Activated T-cell treated with anti-CD3 and anti-CD28 coated beads, Interleukin-2, amount 50 U/mL, for 24 hours (primary cell): Measurements from ENCODE around the gene IL3RA.

ENCODE experiments used
- DNase-seq: peaks from one replicate; pipeline ENCODE4 v3.0.0-alpha.2; 2020
- H3K27ac Mint-ChIP-seq: 2 replicates; pipeline ENCODE4 v1.8.0; 2020; ENCODE audit warnings: mild to moderate bottlenecking, mixed read lengths
- H3K27me3 Mint-ChIP-seq: 2 replicates; pipeline ENCODE4 v1.8.0; 2020; ENCODE audit warnings: mixed read lengths
- H3K36me3 Mint-ChIP-seq: 2 replicates; pipeline ENCODE4 v1.8.0; 2020; ENCODE audit warnings: low read depth, mixed read lengths
- H3K4me1 Mint-ChIP-seq: 2 replicates; pipeline ENCODE4 v1.8.0; 2020; ENCODE audit warnings: low read depth, mixed read lengths
- H3K4me3 Mint-ChIP-seq: 2 replicates; pipeline ENCODE4 v1.8.0; 2020; ENCODE audit warnings: mild to moderate bottlenecking, moderate library complexity, mixed read lengths
- H3K9me3 Mint-ChIP-seq: 2 replicates; pipeline ENCODE4 v1.8.0; 2020; ENCODE audit warnings: mixed read lengths

Gene IL3RA

DNA sequence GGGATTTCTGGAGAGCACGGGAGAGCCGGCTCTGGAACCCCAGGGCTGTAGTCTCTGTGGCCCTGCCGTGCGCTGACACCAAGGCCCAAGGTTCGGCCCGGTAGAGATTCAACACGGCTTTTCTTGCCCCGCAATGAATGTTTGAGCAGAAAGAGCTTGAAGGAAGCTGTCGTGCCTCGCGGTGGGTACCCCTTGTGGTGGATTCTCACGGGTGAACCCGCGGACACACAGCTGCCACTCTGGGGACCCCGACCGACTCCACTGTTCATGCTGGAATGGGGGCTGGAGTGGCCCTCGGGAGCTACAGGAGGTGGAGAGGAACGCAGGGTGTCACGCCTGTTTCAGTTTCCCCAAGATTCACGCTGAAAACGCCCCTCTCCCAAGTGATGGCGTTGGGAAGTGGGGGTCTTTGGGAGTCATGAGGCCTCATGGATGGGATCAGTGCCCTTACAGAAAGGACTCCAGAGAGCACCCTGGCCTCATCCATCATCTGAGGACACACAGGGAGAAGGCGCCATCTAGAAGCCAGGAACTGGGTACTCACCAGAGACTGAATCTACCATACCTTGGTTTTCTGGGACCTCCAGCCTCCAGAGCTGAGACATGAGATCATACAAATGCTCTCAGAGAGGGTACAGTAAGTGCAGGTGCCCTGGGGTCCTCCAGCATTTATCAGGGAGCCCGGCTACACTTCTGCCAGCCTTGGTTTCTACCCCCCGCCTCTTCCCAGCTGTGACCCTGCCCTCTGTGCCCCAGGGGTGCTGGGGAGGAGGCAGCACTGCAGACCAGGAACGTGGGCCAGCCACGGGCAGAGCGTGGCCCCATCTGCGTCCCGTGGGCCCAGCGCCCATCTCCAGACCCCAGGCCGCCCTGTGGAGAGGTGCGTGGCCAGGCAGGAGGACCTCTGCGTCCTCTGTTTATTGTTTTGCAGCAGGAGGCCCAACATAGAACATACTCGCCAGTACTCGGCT lies 49.0 kb downstream of the IL3RA start:
- H3K36me3 Mint-ChIP-seq: peaks cover 80% of the 10 kb centered on the region
- DNase-seq: peak; percentile 39
- no peaks in the 10 kb centered on the region for H3K9me3 Mint-ChIP-seq
- H3K27me3 Mint-ChIP-seq: no peaks in the 10 kb centered on the region
- peaks cover 31% of the 10 kb centered on the region for H3K4me1 Mint-ChIP-seq
- peak overlapping the region; percentile 61 for H3K27ac Mint-ChIP-seq
- H3K4me3 Mint-ChIP-seq: no peak overlapping the region

DNA sequence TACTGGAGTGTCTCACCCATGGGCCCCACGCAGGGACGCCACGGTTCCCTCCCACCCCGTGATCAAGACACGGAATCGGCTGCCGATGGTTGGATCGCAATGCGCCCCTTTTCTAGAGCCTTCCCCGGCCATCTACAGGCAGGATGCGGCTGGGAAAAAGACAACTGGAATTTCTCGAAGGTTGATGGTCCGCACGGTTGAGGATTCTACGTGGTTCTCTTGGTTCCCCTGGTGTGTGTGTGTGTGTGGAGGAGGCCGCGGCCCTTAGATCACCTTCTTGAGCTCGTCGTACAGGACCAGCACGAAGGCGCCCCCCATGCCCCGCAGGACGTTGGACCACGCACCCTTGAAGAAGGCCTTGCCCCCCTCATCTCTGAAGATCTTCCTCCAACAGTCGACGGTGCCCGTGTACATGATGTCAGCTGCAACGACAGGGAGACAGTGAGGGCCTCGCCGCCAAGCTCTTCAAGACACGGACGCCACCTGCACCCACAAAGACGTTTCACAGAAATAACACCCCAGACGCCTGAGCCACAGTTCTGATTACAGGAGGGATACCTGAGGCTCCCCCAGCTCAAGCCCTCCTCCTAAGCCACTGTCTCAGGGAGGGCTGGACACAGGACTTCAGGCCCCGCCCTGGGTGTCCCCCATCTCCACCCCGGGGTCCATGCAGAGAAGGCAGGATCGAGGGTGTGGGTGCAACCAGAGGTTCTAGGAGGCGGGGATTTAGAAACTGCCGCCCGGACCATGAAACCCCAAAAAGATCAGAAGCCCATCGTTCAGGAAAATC lies 49.9 kb downstream of the IL3RA start:
- H3K4me1 Mint-ChIP-seq: peaks cover 40% of the 10 kb centered on the region
- no peak for DNase-seq
- H3K27ac Mint-ChIP-seq: peak overlapping the region; percentile 51
- H3K27me3 Mint-ChIP-seq: no peaks in the 10 kb centered on the region
- H3K4me3 Mint-ChIP-seq: no peak overlapping the region
- peaks cover 90% of the 10 kb centered on the region for H3K36me3 Mint-ChIP-seq
- H3K9me3 Mint-ChIP-seq: no peaks in the 10 kb centered on the region

DNA sequence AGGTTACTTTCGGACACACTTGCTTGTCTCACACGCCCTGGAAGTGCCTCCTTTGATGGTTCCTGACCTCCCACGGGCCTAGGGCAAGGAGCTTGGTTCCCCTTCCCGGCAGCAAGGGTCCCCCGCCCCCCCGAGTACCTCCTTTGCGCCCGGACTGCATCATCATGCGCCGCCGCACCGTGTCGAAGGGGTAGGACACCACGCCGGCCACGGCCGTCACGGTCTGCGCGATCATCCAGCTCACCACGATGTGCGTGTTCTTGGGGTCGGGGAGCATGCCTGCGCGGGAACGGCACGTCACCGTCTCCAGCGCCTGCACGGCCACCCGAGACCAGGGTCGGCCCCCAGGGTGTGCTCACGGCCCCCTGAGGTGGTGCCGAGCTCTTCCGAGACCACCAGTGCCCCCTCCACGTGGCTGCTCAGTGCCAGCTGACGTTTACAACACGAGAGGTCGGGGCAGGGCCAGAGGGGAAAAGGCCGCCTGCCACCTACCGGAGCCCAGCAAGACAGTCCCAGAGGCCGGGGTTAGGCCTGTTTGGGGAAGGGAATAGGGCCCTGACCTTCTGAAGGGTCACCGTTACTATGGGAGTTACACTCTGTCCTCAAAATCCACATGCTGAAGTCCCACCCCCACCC lies 50.7 kb downstream of the IL3RA start:
- DNase-seq: no peak
- H3K27me3 Mint-ChIP-seq: no peaks in the 10 kb centered on the region
- H3K36me3 Mint-ChIP-seq: peaks cover 92% of the 10 kb centered on the region
- H3K27ac Mint-ChIP-seq: peak overlapping the region; percentile 99
- peak overlapping the region; percentile 95 for H3K4me3 Mint-ChIP-seq
- peaks cover 40% of the 10 kb centered on the region for H3K4me1 Mint-ChIP-seq
- no peaks in the 10 kb centered on the region for H3K9me3 Mint-ChIP-seq

GRCh38 chrX:1388651-1389050 lies 52.1 kb downstream of the IL3RA start:
- Mint-ChIP-seq H3K4me1 (peaks cover 41% of the 10 kb centered on the region), H3K9me3 (no peaks in the 10 kb centered on the region), H3K4me3 (peak overlapping the region; percentile 95), H3K27ac (peak overlapping the region; percentile 99), H3K27me3 (no peaks in the 10 kb centered on the region), H3K36me3 (peaks cover 84% of the 10 kb centered on the region)
- DNase-seq: peak; percentile 23

GRCh38 chrX:1389181-1389992 lies 52.8 kb downstream of the IL3RA start:
- Mint-ChIP-seq H3K27ac (peak overlapping the region; percentile 99), H3K4me3 (peak overlapping the region; percentile 95), H3K9me3 (no peaks in the 10 kb centered on the region), H3K27me3 (no peaks in the 10 kb centered on the region), H3K4me1 (peaks cover 45% of the 10 kb centered on the region), H3K36me3 (peaks cover 80% of the 10 kb centered on the region)
- peak; percentile 29 for DNase-seq

GRCh38 chrX:1389993-1390285 lies 53.4 kb downstream of the IL3RA start:
- H3K9me3 Mint-ChIP-seq: no peaks in the 10 kb centered on the region
- H3K27me3 Mint-ChIP-seq: no peaks in the 10 kb centered on the region
- no peak for DNase-seq
- peak overlapping the region; percentile 95 for H3K4me3 Mint-ChIP-seq
- H3K27ac Mint-ChIP-seq: peak overlapping the region; percentile 99
- H3K4me1 Mint-ChIP-seq: peaks cover 51% of the 10 kb centered on the region
- H3K36me3 Mint-ChIP-seq: peaks cover 81% of the 10 kb centered on the region

DNA sequence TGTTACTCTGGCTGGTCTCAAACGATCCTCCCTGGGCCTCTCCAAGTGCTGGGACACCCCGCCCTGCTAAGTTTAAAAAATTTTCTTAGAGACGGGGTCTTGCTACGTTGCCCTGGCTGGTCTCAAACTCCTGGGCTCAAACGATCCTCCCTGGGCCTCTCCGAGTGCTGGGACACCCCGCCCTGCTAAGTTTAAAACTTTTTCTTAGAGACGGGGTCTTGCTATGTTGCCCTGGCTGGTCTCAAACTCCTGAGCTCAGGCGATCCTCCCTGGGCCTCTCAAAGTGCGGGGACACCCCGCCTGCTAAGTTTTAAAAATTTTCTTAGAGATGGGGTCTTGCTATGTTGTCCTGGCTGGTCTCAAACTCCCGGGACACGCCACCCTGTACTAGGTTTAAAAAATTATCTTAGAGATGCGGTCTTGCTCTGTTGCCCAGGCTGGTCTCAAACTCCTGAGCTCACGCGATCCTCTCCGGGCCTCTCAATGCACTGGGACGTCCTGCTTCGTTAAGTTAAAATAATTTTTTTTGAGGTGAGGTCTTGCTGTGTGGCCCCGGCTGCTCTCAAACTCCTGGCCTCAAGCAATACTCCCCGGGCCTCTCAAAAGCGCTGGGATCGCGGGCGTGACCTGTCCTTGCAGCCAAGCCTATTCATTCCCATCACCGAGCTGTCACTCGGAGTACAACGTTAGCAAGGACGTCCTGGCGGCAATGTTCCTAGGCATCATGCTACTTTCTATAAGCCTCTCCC lies 54.2 kb downstream of the IL3RA start:
- peak overlapping the region; percentile 95 for H3K4me3 Mint-ChIP-seq
- peaks cover 81% of the 10 kb centered on the region for H3K36me3 Mint-ChIP-seq
- no peak for DNase-seq
- no peaks in the 10 kb centered on the region for H3K9me3 Mint-ChIP-seq
- peaks cover 59% of the 10 kb centered on the region for H3K4me1 Mint-ChIP-seq
- H3K27ac Mint-ChIP-seq: peak overlapping the region; percentile 99
- no peaks in the 10 kb centered on the region for H3K27me3 Mint-ChIP-seq

DNA sequence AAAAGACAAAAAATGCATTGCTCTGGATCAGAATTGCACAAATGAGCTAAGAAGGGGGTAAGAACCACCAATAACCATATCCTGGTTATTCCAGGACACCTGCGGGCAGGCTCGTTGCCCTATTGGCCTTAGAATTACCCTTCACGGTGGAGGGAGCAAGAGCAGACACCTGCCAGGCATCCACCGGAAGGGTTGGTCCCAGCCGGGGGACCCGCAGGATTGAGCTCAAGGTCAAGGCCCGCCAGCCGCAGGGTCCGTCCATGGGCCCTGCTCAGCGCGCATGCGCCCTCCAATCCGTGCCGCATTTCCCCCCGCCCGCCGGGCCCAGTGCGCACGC lies 54.8 kb downstream of the IL3RA start:
- no peak for DNase-seq
- Mint-ChIP-seq H3K27me3 (no peaks in the 10 kb centered on the region), H3K36me3 (peaks cover 81% of the 10 kb centered on the region), H3K4me3 (peak overlapping the region; percentile 95), H3K9me3 (no peaks in the 10 kb centered on the region), H3K4me1 (peaks cover 64% of the 10 kb centered on the region), H3K27ac (peak overlapping the region; percentile 99)

DNA sequence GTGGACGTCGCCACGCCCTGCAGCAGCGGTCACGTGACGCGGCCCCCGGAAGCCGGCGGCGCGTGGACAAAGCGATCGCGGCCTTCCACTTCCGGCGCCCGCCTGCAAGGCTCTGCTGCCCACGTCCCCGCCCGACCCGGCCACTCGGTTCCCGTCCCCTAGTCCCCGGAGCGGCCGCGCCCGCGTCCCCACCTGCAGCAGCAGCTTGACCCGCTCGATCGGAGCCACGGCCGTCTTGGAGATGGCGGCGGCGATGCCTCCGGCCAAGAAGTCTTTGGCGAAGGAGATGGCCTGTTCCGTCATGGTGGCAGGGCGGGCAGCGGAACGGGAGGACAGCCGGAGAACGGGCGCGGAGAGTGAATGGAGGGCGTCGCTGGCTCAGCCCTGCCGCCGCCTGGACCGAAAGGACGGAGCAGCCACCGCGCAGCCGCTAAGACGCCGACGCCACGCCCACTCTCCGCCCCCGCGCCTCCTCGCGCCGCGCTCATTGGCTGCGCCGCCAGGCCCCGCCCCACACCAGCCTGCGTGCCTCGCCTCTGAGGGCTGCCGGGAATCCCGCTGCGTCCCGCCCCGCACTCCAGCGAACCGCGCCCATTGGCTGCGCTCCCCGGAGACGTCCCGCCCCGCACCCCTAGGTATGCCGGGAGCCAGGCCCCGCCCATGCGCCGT lies 55.3 kb downstream of the IL3RA start, which contains the start of gene SLC25A6:
SLC25A6 (minus strand) TSS at position 407 of the 669 bp plus-strand sequence; CDS start at position 303, 104 bp downstream.
- H3K27me3 Mint-ChIP-seq: no peaks in the 10 kb centered on the region
- H3K9me3 Mint-ChIP-seq: no peaks in the 10 kb centered on the region
- peak; percentile 100 for DNase-seq
- H3K36me3 Mint-ChIP-seq: peaks cover 81% of the 10 kb centered on the region
- peaks cover 63% of the 10 kb centered on the region for H3K4me1 Mint-ChIP-seq
- H3K27ac Mint-ChIP-seq: peak within 1 kb of the TSS; percentile 99
- peak within 1 kb of the TSS; percentile 95 for H3K4me3 Mint-ChIP-seq

DNA sequence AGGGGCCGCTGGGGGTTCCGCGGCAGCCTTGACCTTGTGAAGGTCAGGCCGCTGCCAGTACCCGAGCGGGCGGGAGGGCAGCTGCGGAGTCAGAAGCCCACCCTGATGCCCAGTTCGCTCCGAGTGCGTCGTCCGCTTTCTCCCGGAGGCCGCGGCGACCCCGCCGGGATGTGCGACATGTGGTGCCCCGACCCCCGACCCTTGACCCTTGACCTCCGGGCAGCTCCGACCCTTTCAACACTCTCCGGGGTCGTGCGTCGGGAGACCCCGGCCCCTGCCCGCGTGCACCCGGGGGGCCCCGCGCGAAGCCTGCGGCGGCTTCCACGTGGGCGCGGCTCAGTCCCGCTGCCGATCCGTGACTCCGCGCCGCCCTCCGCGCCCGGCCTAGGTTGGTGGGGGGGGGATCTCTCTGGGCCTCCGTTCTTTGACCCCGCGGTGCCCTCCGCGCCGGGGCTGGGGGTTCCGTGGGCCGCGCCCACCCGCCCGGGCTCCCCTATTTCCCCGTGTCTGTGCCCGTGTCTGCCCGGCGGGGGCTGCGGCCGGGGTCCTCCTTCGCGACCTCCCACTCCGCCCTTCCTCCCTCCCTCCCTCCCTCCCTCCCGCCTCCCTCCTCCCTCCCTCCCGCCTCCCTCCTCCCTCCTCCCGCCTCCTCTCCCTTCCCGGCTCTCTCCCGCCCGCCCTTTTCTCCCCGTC lies 55.9 kb downstream of the IL3RA start:
- no peaks in the 10 kb centered on the region for H3K27me3 Mint-ChIP-seq
- peaks cover 81% of the 10 kb centered on the region for H3K36me3 Mint-ChIP-seq
- no peak for DNase-seq
- H3K27ac Mint-ChIP-seq: peak overlapping the region; percentile 99
- peak overlapping the region; percentile 95 for H3K4me3 Mint-ChIP-seq
- no peaks in the 10 kb centered on the region for H3K9me3 Mint-ChIP-seq
- H3K4me1 Mint-ChIP-seq: peaks cover 63% of the 10 kb centered on the region

DNA sequence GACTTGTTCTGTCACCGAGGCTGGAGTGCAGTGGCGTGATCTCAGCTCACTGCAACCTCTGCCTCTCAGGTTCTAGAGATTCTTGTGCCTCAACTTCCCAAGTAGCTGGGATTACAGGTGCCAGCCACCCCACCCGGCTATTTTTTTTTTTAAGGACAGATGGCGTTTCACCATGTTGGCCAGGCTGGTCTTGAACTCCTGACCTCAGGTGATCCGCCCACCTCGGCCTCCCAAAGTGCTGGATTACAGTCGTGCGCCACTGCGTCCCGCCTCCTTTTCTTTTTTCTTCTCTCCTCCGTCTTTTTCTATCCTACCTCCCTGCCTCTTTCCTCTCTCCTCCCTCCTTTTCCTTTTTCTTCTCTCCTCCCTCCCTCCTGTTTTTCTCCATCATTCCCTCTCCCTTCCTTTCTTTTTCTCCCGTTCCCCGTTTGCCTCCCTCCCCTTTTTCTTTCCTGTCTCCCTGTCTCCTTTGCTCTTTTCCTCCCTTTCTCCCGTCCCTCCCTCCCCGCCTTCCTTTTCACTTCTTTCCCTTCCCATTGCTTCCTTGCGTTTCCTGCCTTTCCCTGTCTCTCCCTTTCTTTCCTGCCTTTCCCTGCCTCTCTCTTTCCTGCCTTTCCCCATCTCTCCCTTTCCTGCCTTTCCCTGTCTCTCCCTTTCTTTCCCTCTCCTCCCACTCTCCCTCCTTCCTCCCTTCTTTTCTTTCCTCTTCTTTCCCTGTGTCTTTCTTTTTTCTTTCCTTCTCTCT lies 57.5 kb downstream of the IL3RA start:
- H3K27me3 Mint-ChIP-seq: no peaks in the 10 kb centered on the region
- H3K9me3 Mint-ChIP-seq: no peaks in the 10 kb centered on the region
- peak; percentile 24 for DNase-seq
- H3K27ac Mint-ChIP-seq: peak overlapping the region; percentile 99
- peaks cover 80% of the 10 kb centered on the region for H3K36me3 Mint-ChIP-seq
- peak overlapping the region; percentile 95 for H3K4me3 Mint-ChIP-seq
- peaks cover 48% of the 10 kb centered on the region for H3K4me1 Mint-ChIP-seq
